ENCODE results near the gene RMND5A.
"Not testable (repeated sequence)": the region's sequence is repeated elsewhere in the genome, so short reads cannot be mapped to it uniquely, and the experiment has no call there.

GRCh38 chr2:86739889-86740288 is 19.8 kb downstream of the RMND5A start:
- not testable (repeated sequence) for TF ChIP-seq CTCF (IDR thresholded peaks at IDR 0.05; ENCODE audit: poor library complexity); EZH2 (IDR thresholded peaks at IDR 0.05; ENCODE audit: borderline replicate concordance); EZH2phosphoT487 (IDR thresholded peaks at IDR 0.05; ENCODE audit: low read depth, severe bottlenecking, unreplicated experiment)
